GM23338 (cell line): Measurements from ENCODE around the gene DAAM1. TPM values are rescaled to one million over a fixed set of nuclear protein-coding genes. Genes with fewer than 3 reads are reported as not detected.

Experiments used
- ATAC-seq: fragments of 200-7000 bp; cut with Tn5 transposase; 3 replicates; pipeline ENCODE4 v1.9.1; 2020
- DNase-seq: peaks from one replicate; pipeline ENCODE4 v3.0.0-alpha.2; 2015; ENCODE audit warnings: low spot score
- H2AFZ ChIP-seq: fragments of 200-600 bp; sonication (generic); 2 replicates; pipeline ENCODE4 v1.8.0; 2016; ENCODE audit warnings: antibody characterized with exemption, mild to moderate bottlenecking, moderate library complexity
- H3F3A ChIP-seq: fragments of 200-600 bp; sonication (generic); replicated peaks from 2 replicates; pipeline ENCODE4 v1.8.0; 2017; ENCODE audit warnings: antibody characterized with exemption, mixed run types, low read depth
- H3K27ac ChIP-seq: fragments of 200-600 bp; sonication (generic); 2 replicates; pipeline ENCODE4 v1.6.1; 2016; ENCODE audit warnings: low read depth
- H3K27me3 ChIP-seq: fragments of 200-600 bp; sonication (generic); 2 replicates; pipeline ENCODE4 v1.8.0; 2016; ENCODE audit warnings: mild to moderate bottlenecking, mixed run types, moderate library complexity; ENCODE audit not compliant: insufficient read depth
- H3K36me3 ChIP-seq: fragments of 200-600 bp; sonication (generic); 2 replicates; pipeline ENCODE4 v1.8.0; 2016; ENCODE audit warnings: mild to moderate bottlenecking; ENCODE audit not compliant: insufficient read depth
- H3K4me1 ChIP-seq: fragments of 200-600 bp; sonication (generic); 2 replicates; pipeline ENCODE4 v1.8.0; 2016; ENCODE audit warnings: mild to moderate bottlenecking, moderate library complexity; ENCODE audit not compliant: insufficient read depth
- H3K4me2 ChIP-seq: fragments of 200-600 bp; sonication (generic); 2 replicates; pipeline ENCODE4 v1.7.1; 2017; ENCODE audit warnings: mixed run types
- H3K4me3 ChIP-seq: fragments of 200-600 bp; sonication (generic); 2 replicates; pipeline ENCODE4 v1.6.1; 2016; ENCODE audit warnings: mixed run types
- H3K79me2 ChIP-seq: fragments of 200-600 bp; sonication (generic); replicated peaks from 2 replicates; pipeline ENCODE4 v1.8.0; 2017; ENCODE audit warnings: mild to moderate bottlenecking; ENCODE audit not compliant: insufficient read depth
- H3K9me2 ChIP-seq: fragments of 200-600 bp; sonication (generic); 2 replicates; pipeline ENCODE4 v1.8.0; 2017; ENCODE audit not compliant: insufficient read depth
- H4K20me1 ChIP-seq: fragments of 200-600 bp; sonication (generic); replicated peaks from 2 replicates; pipeline ENCODE4 v1.8.0; 2017; ENCODE audit warnings: mild to moderate bottlenecking; ENCODE audit not compliant: insufficient read depth
- H3K27ac Mint-ChIP-seq: 2 replicates; pipeline ENCODE4 v1.8.0; 2020; ENCODE audit warnings: inconsistent platforms, mild to moderate bottlenecking, moderate library complexity, mixed read lengths
- H3K27me3 Mint-ChIP-seq: 3 replicates; pipeline ENCODE4 v1.8.0; 2022; ENCODE audit warnings: low read depth, mild to moderate bottlenecking, moderate library complexity, mixed read lengths, inconsistent platforms; ENCODE audit not compliant: insufficient read depth, poor library complexity
- H3K36me3 Mint-ChIP-seq: 3 replicates; pipeline ENCODE4 v1.8.0; 2021; ENCODE audit warnings: low read depth, mild to moderate bottlenecking, inconsistent platforms, moderate library complexity, mixed read lengths
- H3K4me1 Mint-ChIP-seq: 3 replicates; pipeline ENCODE4 v1.8.0; 2020; ENCODE audit warnings: mild to moderate bottlenecking, inconsistent platforms, mixed read lengths
- H3K4me3 Mint-ChIP-seq: 3 replicates; pipeline ENCODE4 v1.8.0; 2021; ENCODE audit warnings: moderate library complexity, mild to moderate bottlenecking, inconsistent platforms, mixed read lengths
- H3K9me3 Mint-ChIP-seq: 3 replicates; pipeline ENCODE4 v1.8.0; 2020; ENCODE audit warnings: moderate library complexity, mild to moderate bottlenecking, inconsistent platforms, mixed read lengths
- CREB1 ChIP-seq: fragments of 250-450 bp; sonication (Bioruptor Pico); IDR thresholded peaks from 2 replicates; pipeline ENCODE4 v1.5.0; 2020; ENCODE audit warnings: low read depth, mild to moderate bottlenecking, moderate library complexity
- CTCF ChIP-seq, 2 experiments: fragments of 200-600 bp in 1 of 2; sonication (generic) in 1 of 2; conservative IDR thresholded peaks; 2 replicates each; pipeline versions ENCODE4 v1.5.1 to v1.6.1; 2016 to 2017; ENCODE audit warnings: antibody characterized with exemption in 2 of 2, low read depth in 2 of 2, mild to moderate bottlenecking in 2 of 2, moderate library complexity in 1 of 2
- ETS1 ChIP-seq: IDR thresholded peaks from 2 replicates; pipeline ENCODE4 v1.6.1; 2016; ENCODE audit warnings: antibody characterized with exemption
- EZH2 ChIP-seq: fragments of 200-600 bp; sonication (generic); IDR thresholded peaks from one replicate; pipeline ENCODE4 v1.8.0; 2017; ENCODE audit warnings: antibody characterized with exemption, mild to moderate bottlenecking, low read depth; ENCODE audit not compliant: unreplicated experiment
- EZH2phosphoT487 ChIP-seq: fragments of 200-600 bp; sonication (generic); IDR thresholded peaks from one replicate; pipeline ENCODE4 v1.8.1; 2018; ENCODE audit warnings: antibody characterized with exemption; ENCODE audit not compliant: unreplicated experiment
- JUNB ChIP-seq: IDR thresholded peaks from one replicate; pipeline ENCODE4 v1.6.1; 2016; ENCODE audit warnings: antibody characterized with exemption; ENCODE audit not compliant: unreplicated experiment
- NANOG ChIP-seq: IDR thresholded peaks from 2 replicates; pipeline ENCODE4 v1.6.1; 2016; ENCODE audit warnings: antibody characterized with exemption, borderline replicate concordance
- POLR2AphosphoS5 ChIP-seq: IDR thresholded peaks from 2 replicates; pipeline ENCODE4 v1.6.1; 2016; ENCODE audit warnings: antibody characterized with exemption, low read depth
- REST ChIP-seq: IDR thresholded peaks from one replicate; pipeline ENCODE4 v1.6.1; 2018; ENCODE audit warnings: antibody characterized with exemption; ENCODE audit not compliant: unreplicated experiment
- ZNF331 ChIP-seq: fragments of 250-450 bp; sonication (Bioruptor Pico); IDR thresholded peaks from 2 replicates; pipeline ENCODE4 v1.5.0; 2020; ENCODE audit warnings: low read depth, mild to moderate bottlenecking, moderate library complexity
- polyA plus RNA-seq: library from polyadenylated mRNA; unstranded; fragments of >200 nt; fragmentation: Nextera tagmentation; extraction: Ambion mirVana; gene quantifications from 2 replicates; pipeline ENCODE4 v1.2.1, GENCODE V29; 2016
- total RNA-seq: library from RNA; depleted of rRNA; stranded (reverse); fragments of >200 nt; shearing (Covaris generic); gene quantifications from 2 replicates; pipeline ENCODE4 v1.2.3, GENCODE V29; 2014

DAAM1 gene
- total and polyA plus RNA-seq, 2 experiments from 2014 or later: 36.3 to 42.1 TPM

- no peak for DNase-seq
- Histone ChIP-seq H4K20me1 (no peaks in the 10 kb centered on the region), H3K27ac (no peak overlapping the region), H3K79me2 (no peaks in the 10 kb centered on the region), H3K36me3 (no peaks in the 10 kb centered on the region), H3K9me2 (no peaks in the 10 kb centered on the region), H2AFZ (no peak overlapping the region), H3K4me2 (no peak overlapping the region), H3K4me1 (peaks cover 7% of the 10 kb centered on the region; the same call in 1 of the 2 replicates), H3K4me3 (no peak overlapping the region), H3F3A (no peaks in the 10 kb centered on the region), H3K27me3 (no peaks in the 10 kb centered on the region)
- no peak for ATAC-seq
- Mint-ChIP-seq H3K9me3 (no peaks in the 10 kb centered on the region), H3K4me3 (no peak overlapping the region), H3K4me1 (peaks cover 18% of the 10 kb centered on the region; the same call in 2 of the 3 replicates), H3K36me3 (peaks cover 6% of the 10 kb centered on the region; the same call in 1 of the 3 replicates), H3K27me3 (no peaks in the 10 kb centered on the region), H3K27ac (no peak overlapping the region)
- no peak for TF ChIP-seq EZH2phosphoT487
- TF ChIP-seq CREB1: no peak
- TF ChIP-seq POLR2AphosphoS5: no peak
- no peak for TF ChIP-seq ETS1
- no peak for TF ChIP-seq REST
- no peak for TF ChIP-seq ZNF331
- TF ChIP-seq NANOG: no peak
- no peak for TF ChIP-seq CTCF (conservative IDR thresholded peaks at IDR 0.05; ENCODE audit: low read depth in 2 of 2)
- no peak for TF ChIP-seq EZH2
- no peak for TF ChIP-seq JUNB
These were observed 170.3 kb downstream of the DAAM1 start for GRCh38 chr14:59358784-59359183.
